Occipital lobe (tissue), 3 donors: ENCODE measurements around the gene NGRN. TPM values are rescaled to one million over a fixed set of nuclear protein-coding genes. Genes with fewer than 3 reads are reported as not detected.

ENCODE experiments used
- DNase-seq: peaks from one replicate; lab custom pipeline; 2025; lab: John Stamatoyannopoulos, UW
- small RNA-seq: library from RNA; depleted of rRNA; stranded (forward); fragments of <200 nt; gene quantifications from one replicate; pipeline ENCODE3, GENCODE V24; 2014
- total RNA-seq: library from RNA; depleted of rRNA; stranded (reverse); fragments of >200 nt; gene quantifications from one replicate; pipeline ENCODE4 v1.2.3, GENCODE V29; 2014

The NGRN gene
- total RNA-seq, 1 donor from 2014 or later: 241 TPM

DNA sequence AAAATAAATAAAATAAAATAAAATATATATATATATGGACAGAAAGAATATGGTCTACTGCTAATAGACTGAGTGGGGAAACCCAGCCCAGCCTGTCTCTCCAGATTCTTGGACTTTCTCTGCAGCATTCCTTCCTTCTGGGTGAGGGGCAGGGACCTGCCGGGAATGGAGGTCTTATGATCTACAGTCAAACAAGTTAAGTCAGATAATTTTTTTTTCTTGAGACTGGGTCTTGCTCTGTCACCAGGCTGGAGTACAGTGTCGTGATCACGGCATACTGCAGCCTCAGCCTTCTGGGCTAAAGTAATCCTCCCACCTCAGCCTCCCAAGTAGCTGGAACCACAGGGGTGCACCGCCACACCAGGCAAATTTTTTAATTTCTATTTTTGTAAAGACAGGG, 53.1 kb downstream of the NGRN start:
- DNase-seq: no peak

DNA sequence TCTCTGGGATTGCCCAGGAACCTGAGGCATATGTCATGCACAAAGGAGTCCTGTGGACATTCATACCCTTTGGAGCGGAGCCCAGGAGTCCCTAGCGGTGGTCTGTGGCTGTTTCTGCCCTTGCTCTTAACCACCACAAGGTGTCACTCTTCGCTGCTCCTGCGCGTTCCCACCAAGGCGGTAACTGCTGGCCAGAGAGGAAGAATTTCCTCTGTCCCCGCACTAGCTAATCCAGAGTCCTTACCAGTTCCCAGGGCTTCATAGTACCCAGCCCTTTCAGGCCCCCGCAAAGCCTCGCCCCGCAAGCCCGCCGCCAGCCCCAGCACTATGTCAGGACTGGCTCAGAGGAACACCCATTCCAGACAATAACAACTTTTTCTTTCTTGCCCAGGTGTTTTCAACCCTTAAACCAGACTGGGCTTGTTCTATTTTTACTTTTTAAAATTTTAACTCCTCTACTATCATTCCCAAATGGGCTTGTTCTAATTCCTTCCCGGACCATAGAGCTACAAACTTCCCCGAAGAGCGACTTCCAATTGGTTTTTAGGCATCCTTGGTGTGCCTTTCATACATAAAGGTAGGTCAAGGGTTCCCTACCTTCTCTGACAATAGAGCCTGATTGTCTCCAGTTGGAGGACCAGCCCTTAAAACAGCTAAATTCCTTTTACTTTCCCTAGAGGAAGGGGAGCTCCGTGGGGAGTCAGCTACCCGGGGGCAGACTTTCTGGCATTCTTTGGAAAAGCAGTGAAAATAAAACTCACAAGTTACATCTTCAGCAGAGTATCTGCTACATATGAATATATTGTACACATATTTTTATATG, 54.8 kb downstream of the NGRN start:
- DNase-seq: peak; percentile 66

DNA sequence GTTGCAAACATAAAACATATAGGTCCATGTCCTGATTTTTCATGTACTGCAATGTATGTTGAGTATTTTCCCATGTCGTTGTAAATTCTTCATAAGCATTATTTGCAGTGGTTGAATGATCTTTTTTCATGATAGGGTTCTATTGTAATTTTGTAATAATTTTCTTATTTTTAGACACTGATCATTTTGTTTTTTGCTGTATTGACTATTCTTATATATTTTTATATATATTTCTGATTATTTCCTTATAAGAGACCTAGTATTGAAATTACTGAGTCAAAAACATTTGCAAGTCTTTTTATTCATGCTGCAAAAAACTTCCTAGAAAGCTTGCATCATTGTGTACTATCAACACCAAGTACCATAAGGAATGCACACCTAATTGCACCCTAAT, 55.4 kb downstream of the NGRN start:
- no peak for DNase-seq

Small RNA genes within 50 kb of the gene (small RNA-seq; reads per million reads assigned to genes)
- gene AC091167.3 (not detected), gene RN7SL736P (not detected)

Other genes with a start within 250 kb of the NGRN start
- 65.7 TPM for gene IDH2, start 163.2 kb upstream of the NGRN start, total RNA-seq
- gene SEMA4B, start 64.3 kb upstream of the NGRN start, total RNA-seq: 36.3 TPM
- 2.7 TPM for gene CIB1, start 31.7 kb upstream of the NGRN start, total RNA-seq
- 9.7 TPM for gene GDPGP1, start 31.5 kb upstream of the NGRN start, total RNA-seq
- gene TTLL13, start 16.1 kb upstream of the NGRN start, total RNA-seq: 0.31 TPM
- 6.1 TPM for gene ZNF774, start 86.6 kb downstream of the NGRN start, total RNA-seq
- 41.0 TPM for gene IQGAP1, start 122.6 kb downstream of the NGRN start, total RNA-seq